ENCODE measurements around the gene LILRA6.
"Not testable (repeated sequence)": the region's sequence is repeated elsewhere in the genome, so short reads cannot be mapped to it uniquely, and the experiment has no call there.

The LILRA6 gene

GRCh38 chr19:54231077-54231931, 11.3 kb downstream of the LILRA6 start:
- DNase-seq (ENCODE audit: low read depth in 2 of 2) = peak; percentile 76 to 85

GRCh38 chr19:54230031-54230430, 12.6 kb downstream of the LILRA6 start:
- DNase-seq (ENCODE audit: low read depth in 2 of 2) = no peak

- no peak for DNase-seq (ENCODE audit: low read depth in 2 of 2)
Measured at GRCh38 chr19:54229146-54229545, 13.4 kb downstream of the LILRA6 start.

DNA sequence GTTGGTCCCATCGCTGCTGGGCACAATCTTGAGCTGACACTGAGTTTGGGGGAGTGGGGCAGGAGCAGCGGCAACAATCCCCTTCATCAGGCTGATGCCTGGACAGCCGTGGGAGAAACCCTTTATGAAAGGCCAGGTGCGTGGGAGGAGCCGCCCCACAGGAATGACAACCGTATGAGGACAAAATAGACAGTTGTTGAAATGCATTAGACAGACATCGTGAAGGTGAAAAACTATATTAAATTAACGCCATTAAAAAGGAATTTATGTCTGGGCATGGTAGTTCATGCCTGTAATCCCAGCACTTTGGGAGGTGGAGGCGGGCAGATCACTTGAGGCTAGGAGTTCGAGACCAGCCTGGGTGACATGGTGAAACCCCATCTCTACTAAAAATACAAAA, 18.0 kb downstream of the LILRA6 start:
- DNase-seq (ENCODE audit: low read depth in 2 of 2) = not testable (repeated sequence)

GRCh38 chr19:54223937-54224281, 18.7 kb downstream of the LILRA6 start:
- not testable (repeated sequence) for DNase-seq (ENCODE audit: low read depth in 2 of 2)

- not testable (repeated sequence) for DNase-seq (ENCODE audit: low read depth in 2 of 2)
Measured at GRCh38 chr19:54223277-54223936, 19.2 kb downstream of the LILRA6 start.

GRCh38 chr19:54222474-54223276, 19.9 kb downstream of the LILRA6 start, which contains the start of gene LILRB3:
Gene LILRB3 (minus strand): TSS chr19:54223007. CDS start chr19:54222976, 31 bp downstream.
- not testable (repeated sequence) for DNase-seq (ENCODE audit: low read depth in 2 of 2)

- DNase-seq (ENCODE audit: low read depth in 2 of 2) = not testable (repeated sequence)
Measured at GRCh38 chr19:54221947-54222346, 20.6 kb downstream of the LILRA6 start.

DNA sequence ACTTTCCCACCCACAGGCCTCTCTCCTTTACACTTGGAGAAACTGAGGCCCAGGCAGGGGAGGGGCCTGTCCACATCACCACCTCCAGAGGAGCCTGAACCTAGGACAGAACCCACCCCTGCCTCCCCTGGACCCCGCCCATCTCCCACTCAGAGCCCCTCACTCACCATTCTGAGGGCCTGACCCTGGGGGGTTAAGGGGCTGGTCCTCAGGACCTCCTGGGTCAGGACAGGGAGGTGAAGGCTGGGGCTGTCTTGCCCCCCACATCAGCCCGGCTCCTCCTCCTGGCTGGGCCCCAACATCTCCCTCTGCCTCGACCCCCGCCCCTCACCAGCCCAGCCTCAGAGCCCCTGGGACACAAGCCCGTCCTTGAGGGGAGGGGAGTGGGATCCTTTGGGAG, 22.9 kb downstream of the LILRA6 start:
- not testable (repeated sequence) for DNase-seq (ENCODE audit: low read depth in 2 of 2)

DNA sequence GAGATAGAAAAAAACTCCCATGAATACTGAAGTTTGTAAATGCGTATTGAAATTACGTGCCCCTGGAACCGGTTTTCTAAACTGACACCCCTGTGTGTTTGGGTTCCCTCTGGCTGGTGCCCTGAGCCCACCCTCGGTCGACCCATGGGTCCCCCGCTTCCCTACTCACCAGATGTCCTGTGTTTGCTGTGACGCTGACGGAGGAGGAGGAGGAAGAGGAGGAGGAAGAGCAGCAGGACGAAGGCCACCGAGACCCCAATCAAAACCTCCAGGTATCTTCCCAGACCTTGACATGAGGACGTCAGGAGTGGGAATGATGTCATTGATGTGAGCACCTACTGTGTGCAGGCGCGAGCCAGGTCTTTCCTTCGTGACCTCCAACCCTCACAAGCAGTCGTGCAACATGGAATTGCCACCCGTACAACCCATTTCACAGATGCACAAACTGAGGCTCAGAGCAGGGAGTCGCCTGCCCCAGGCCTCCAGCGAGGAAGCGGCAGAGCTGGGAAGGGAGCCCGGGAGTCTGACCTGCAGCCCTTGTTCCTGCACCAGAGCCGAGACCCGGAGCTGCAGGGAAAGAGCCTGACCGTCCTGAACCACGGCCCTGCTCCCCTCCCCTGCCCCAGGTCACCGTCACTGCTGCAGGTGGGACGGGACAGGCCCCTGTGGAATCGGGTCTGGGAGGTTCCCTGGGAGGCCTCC, 23.5 kb downstream of the LILRA6 start:
- no peak for DNase-seq (ENCODE audit: low read depth in 2 of 2)

DNA sequence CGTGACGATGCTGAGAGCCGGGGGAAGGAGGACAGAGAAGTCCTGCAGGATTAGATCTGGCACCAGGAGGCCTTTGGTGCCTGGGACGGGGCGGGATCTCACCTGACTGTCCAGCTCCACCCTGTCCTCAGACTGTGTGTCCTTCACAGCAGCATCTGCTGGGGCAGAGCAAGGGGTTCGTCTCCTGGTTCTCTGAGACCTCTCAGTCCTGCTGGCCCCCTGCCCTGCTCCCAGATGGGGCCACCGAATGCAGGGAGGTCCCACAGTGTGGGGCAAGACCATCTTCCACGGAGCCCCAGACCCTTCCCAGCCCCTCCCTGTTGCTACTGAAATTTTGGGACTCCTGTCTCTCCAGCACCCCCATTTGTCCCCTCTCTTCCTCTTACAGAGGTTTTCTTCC, 24.3 kb downstream of the LILRA6 start:
- no peak for DNase-seq (ENCODE audit: low read depth in 2 of 2)

- DNase-seq (ENCODE audit: low read depth in 2 of 2) = not testable (repeated sequence)
Measured at GRCh38 chr19:54217517-54218247, 24.9 kb downstream of the LILRA6 start.

GRCh38 chr19:54216869-54217268, 25.7 kb downstream of the LILRA6 start:
- DNase-seq (ENCODE audit: low read depth in 2 of 2) = no peak

DNA sequence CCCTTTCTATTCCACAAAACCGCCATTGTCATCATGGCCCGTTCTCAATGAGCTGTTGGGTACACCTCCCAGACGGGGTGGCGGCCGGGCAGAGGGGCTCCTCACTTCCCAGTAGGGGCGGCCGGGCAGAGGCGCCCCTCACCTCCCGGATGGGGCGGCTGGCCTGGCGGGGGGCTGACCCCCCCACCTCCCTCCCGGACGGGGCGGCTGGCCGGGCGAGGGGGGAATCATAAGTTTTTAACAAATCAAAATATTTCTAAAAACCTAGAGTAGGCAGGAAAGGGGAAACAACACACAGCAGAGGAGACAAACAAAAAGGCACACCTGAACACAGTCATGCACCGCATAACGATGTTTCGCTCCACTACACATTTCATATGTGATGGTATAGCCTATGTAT, 27.9 kb downstream of the LILRA6 start:
- DNase-seq (ENCODE audit: low read depth in 2 of 2) = not testable (repeated sequence)

DNA sequence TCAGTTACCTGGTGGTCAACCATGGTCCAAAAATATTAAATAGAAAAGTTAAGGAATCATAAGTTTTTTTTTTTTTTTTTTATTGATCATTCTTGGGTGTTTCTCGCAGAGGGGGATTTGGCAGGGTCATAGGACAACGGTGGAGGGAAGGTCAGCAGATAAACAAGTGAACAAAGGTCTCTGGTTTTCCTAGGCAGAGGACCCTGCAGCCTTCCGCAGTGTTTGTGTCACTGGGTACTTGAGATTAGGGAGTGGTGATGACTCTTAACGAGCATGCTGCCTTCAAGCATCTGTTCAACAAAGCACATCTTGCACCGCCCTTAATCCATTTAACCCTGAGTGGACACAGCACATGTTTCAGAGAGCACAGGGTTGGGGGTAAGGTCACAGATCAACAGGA, 28.4 kb downstream of the LILRA6 start:
- not testable (repeated sequence) for DNase-seq (ENCODE audit: low read depth in 2 of 2)

DNA sequence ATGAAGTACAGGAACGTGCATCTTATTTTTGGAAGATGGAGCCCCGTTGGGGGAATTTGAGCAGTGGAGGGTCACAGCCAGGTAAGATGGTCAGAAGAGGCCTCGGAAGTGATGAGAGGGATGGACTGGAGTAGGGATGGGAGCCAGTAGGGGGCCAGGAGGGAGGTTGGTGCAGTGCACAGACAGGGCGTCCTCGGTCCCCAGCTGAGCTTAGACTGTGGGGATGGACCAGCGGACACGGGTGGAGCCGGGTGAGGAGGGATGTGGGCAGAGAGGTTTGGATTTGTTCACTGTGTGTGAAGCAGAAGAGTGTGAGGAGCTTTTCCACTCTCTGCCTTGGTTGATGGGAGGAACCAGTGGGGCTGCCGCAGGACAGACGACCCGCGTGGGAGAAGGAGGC, 31.4 kb downstream of the LILRA6 start:
- DNase-seq (ENCODE audit: low read depth in 2 of 2) = no peak

GRCh38 chr19:54209811-54210494, 32.6 kb downstream of the LILRA6 start:
- DNase-seq (ENCODE audit: low read depth in 2 of 2) = no peak

DNA sequence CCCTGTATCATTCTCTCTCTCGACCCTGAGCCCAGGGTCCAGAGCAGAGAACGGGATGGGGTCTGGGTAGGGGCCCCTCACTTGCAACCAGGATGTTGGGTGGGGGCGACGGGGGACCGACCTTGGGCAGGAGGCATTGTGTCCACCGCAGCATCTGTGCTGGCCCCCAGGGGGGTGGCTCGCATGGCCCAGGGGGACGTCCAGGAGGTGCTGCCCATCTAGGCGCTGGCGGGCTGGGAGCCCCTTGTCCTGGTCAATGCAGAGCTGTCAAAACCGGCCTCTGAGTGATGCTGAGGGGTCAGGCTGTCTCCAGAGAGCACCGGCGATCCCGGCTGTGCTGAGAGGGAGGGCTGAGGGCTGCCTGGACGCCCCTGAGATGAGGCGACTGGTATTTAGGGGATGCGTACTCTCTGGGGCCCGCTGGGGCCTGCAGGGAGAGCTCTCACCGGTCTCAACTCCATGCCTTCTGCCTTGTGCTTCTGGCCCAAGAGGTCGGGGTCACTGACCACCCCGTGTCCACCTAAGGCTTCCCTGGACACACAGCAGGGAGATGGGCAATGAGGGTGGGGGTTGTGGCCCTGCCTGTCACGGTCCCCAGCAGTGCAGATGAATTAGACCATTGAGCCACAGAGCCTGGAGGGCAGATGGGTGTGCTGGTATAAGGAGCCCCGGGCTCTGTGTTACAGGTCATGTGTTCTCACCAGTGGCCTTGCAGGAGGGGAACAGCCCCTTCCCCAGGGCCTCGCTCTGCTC, 33.4 kb downstream of the LILRA6 start:
- DNase-seq (ENCODE audit: low read depth in 2 of 2) = no peak

- no peak for DNase-seq (ENCODE audit: low read depth in 2 of 2)
Measured at GRCh38 chr19:54208784-54209057, 33.9 kb downstream of the LILRA6 start.

Data from stimulated activated CD8-positive, alpha-beta memory T cell treated with anti-CD3 and anti-CD28 coated beads, Interleukin-7, amount 100 ng/mL, for 1 hour (primary cell).